ENCODE measurements around the gene EFNA5. TPM values are rescaled to one million over a fixed set of nuclear protein-coding genes. Genes with fewer than 3 reads are reported as not detected.

The EFNA5 gene
- total and polyA plus RNA-seq, 10 of the 15 experiments (the other 5 are each of a cell fraction or from before 2014, with no cell fraction given): 0.19 to 12.6 (median 3.9) TPM

- TF ChIP-seq E4F1 (IDR thresholded peaks at IDR 0.05; ENCODE audit: borderline replicate concordance, partially characterized antibody): no peak
- TF ChIP-seq IKZF1 (conservative IDR thresholded peaks at IDR 0.05): no peak
These were observed 6.0 kb upstream of the EFNA5 start (continued) for GRCh38 chr5:107676702-107677101.

DNA sequence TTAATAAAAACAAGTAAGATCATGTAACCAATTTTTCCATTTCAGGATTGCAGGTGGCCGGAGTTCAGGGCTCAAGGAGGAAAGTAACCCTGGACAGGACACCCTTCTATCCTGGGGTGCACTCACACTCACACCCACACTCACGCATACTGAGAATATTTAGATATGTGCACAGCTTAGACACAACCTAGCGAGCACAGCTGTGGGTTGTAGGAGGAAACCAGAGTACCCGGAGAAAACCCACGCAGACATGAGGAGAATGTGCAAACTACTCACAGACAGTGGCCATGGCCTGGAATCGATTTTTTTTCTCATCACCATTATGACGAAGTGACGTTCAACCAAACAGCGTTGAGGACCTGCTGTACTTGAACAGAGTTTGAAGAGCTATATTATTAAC, 4.5 kb upstream of the EFNA5 start:
- no peak overlapping the region for H2AFZ ChIP-seq (ENCODE audit: control insufficient read depth, low read depth, low read length)
- in situ Hi-C loops (cut with MboI): loop anchor here (10.0 kb wide), 1 partner anchor 570 kb away; no protein-coding TSS in a partner anchor
- peaks cover 10% of the 10 kb centered on the region for H3K4me1 ChIP-seq (ENCODE audit: control insufficient read depth, insufficient read depth, low read length)
- intact Hi-C loops (cut with micrococcal nuclease; ENCODE audit: unreplicated experiment): loop anchor here (5.0 to 10.0 kb wide), 3 partner anchors 417 to 990 kb away; no protein-coding TSS in a partner anchor
- WGBS (ENCODE audit: insufficient coverage, insufficient replicate concordance, low lambda C conversion rate, missing lambda C conversion rate): 31% methylated on average over 9 of the region's 9 CpGs
- H3K27me3 ChIP-seq (replicated peaks in 1 of 2; ENCODE audit: control insufficient read depth in 2 of 2, insufficient read depth in 2 of 2, low read length in 1 of 2): peaks cover 0 to 2% of the 10 kb centered on the region in 2 experiments; a peak in 2 of 4 replicates
- H3K79me2 ChIP-seq (ENCODE audit: control insufficient read depth, insufficient read depth, low read length): peaks cover 15% of the 10 kb centered on the region
- no peak overlapping the region for H3K27ac ChIP-seq (ENCODE audit: control insufficient read depth, insufficient read depth)
- no peaks in the 10 kb centered on the region for H4K20me1 ChIP-seq (ENCODE audit: control insufficient read depth, insufficient read depth)
- ATAC-seq: no peak
- RAD21 ChIA-PET (ENCODE audit: unreplicated experiment): interaction anchor here (0.7 to 2.5 kb wide), 6 partner anchors 102 to 817 kb away, joined by 3 to 14 read pairs (median 4); no protein-coding TSS in a partner anchor
- H3K4me3 ChIP-seq: no peak overlapping the region
- FAIRE-seq: no peak
- no peak for DNase-seq (ENCODE audit: low read depth, low spot score)
- H3K9ac ChIP-seq (ENCODE audit: control insufficient read depth, insufficient read depth, low read length): no peak overlapping the region
- CTCF ChIA-PET: interaction anchor here (1.0 to 4.1 kb wide), 12 partner anchors 14 to 571 kb away, joined by 3 to 30 read pairs (median 6); no protein-coding TSS in a partner anchor
- no peaks in the 10 kb centered on the region for H3K9me3 ChIP-seq (replicated peaks; ENCODE audit: control insufficient read depth, insufficient read depth, low read length)
- no TSS peak for BruUV-seq (replicated peaks)
- H3K36me3 ChIP-seq (ENCODE audit: control insufficient read depth in 2 of 2, insufficient read depth in 2 of 2, low read length in 1 of 2): no peaks in the 10 kb centered on the region
- no peak overlapping the region for H3K4me2 ChIP-seq (ENCODE audit: control insufficient read depth, insufficient read depth)
- POLR2A ChIA-PET: interaction anchor here (0.9 kb wide), 1 partner anchor 135 kb away, joined by 3 read pairs; no protein-coding TSS in a partner anchor
- SMC1A ChIA-PET (ENCODE audit: uncharacterized antibody, unreplicated experiment): interaction anchor here (0.7 to 4.0 kb wide), 8 partner anchors 63 to 570 kb away, joined by 4 to 23 read pairs (median 6); no protein-coding TSS in a partner anchor
- TF ChIP-seq POLR2AphosphoS5 (IDR thresholded peaks at IDR 0.05; ENCODE audit: low read length): no peak
- TF ChIP-seq, protein P1, sequence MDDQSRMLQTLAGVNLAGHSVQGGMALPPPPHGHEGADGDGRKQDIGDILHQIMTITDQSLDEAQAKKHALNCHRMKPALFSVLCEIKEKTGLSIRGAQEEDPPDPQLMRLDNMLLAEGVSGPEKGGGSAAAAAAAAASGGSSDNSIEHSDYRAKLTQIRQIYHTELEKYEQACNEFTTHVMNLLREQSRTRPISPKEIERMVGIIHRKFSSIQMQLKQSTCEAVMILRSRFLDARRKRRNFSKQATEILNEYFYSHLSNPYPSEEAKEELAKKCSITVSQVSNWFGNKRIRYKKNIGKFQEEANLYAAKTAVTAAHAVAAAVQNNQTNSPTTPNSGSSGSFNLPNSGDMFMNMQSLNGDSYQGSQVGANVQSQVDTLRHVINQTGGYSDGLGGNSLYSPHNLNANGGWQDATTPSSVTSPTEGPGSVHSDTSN (IDR thresholded peaks at IDR 0.05; ENCODE audit: insufficient replicate concordance, low read depth, low read length): no peak
- TF ChIP-seq, protein P2, sequence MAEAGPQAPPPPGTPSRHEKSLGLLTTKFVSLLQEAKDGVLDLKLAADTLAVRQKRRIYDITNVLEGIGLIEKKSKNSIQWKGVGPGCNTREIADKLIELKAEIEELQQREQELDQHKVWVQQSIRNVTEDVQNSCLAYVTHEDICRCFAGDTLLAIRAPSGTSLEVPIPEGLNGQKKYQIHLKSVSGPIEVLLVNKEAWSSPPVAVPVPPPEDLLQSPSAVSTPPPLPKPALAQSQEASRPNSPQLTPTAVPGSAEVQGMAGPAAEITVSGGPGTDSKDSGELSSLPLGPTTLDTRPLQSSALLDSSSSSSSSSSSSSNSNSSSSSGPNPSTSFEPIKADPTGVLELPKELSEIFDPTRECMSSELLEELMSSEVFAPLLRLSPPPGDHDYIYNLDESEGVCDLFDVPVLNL (IDR thresholded peaks at IDR 0.05; ENCODE audit: low read depth, low read length): no peak
- no peak for TF ChIP-seq SIX5 (IDR thresholded peaks at IDR 0.05; ENCODE audit: low read depth, low read length, severe bottlenecking)
- no peak for TF ChIP-seq ZBTB33 (IDR thresholded peaks at IDR 0.05)
- TF ChIP-seq MTA3 (IDR thresholded peaks at IDR 0.05; ENCODE audit: borderline replicate concordance, low read length): no peak
- TF ChIP-seq, protein P3, sequence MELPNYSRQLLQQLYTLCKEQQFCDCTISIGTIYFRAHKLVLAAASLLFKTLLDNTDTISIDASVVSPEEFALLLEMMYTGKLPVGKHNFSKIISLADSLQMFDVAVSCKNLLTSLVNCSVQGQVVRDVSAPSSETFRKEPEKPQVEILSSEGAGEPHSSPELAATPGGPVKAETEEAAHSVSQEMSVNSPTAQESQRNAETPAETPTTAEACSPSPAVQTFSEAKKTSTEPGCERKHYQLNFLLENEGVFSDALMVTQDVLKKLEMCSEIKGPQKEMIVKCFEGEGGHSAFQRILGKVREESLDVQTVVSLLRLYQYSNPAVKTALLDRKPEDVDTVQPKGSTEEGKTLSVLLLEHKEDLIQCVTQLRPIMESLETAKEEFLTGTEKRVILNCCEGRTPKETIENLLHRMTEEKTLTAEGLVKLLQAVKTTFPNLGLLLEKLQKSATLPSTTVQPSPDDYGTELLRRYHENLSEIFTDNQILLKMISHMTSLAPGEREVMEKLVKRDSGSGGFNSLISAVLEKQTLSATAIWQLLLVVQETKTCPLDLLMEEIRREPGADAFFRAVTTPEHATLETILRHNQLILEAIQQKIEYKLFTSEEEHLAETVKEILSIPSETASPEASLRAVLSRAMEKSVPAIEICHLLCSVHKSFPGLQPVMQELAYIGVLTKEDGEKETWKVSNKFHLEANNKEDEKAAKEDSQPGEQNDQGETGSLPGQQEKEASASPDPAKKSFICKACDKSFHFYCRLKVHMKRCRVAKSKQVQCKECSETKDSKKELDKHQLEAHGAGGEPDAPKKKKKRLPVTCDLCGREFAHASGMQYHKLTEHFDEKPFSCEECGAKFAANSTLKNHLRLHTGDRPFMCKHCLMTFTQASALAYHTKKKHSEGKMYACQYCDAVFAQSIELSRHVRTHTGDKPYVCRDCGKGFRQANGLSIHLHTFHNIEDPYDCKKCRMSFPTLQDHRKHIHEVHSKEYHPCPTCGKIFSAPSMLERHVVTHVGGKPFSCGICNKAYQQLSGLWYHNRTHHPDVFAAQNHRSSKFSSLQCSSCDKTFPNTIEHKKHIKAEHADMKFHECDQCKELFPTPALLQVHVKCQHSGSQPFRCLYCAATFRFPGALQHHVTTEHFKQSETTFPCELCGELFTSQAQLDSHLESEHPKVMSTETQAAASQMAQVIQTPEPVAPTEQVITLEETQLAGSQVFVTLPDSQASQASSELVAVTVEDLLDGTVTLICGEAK (IDR thresholded peaks at IDR 0.05; ENCODE audit: borderline replicate concordance): no peak
- no peak for TF ChIP-seq SMAD5 (IDR thresholded peaks at IDR 0.05; ENCODE audit: low read depth)
